GM12878 (cell line): ENCODE measurements around the gene SLCO4A1. TPM values are rescaled to one million over a fixed set of nuclear protein-coding genes. Genes with fewer than 3 reads are reported as not detected.

Experiments used
- ATAC-seq: fragments of 200-7000 bp; cut with Tn5 transposase; 3 replicates; pipeline ENCODE4 v1.9.1; 2020; ENCODE audit warnings: mild to moderate bottlenecking, moderate library complexity
- BruUV-seq: library from RNA; stranded (reverse); fragments of 400-500 nt; replicated peaks from 2 replicates; lab custom pipeline; 2021; lab: Mats Ljungman, UMichigan
- CTCF ChIA-PET: fragments of 300-600 bp; sonication (Branson Sonifier 250); formaldehyde crosslinking; extraction: SDS; loops from one replicate; lab custom pipeline; 2021; ENCODE audit warnings: inconsistent platforms; lab: Yijun Ruan, JAX
- POLR2A ChIA-PET: fragments of 350-600 bp; formaldehyde crosslinking; extraction: SDS; loops from one replicate; lab custom pipeline; 2021; ENCODE audit warnings: inconsistent platforms; lab: Charles Lee
- RAD21 ChIA-PET: fragments of 300-600 bp; sonication (Branson Sonifier 250); formaldehyde crosslinking; loops from one replicate; lab custom pipeline; 2023; ENCODE audit warnings: antibody characterized with exemption; ENCODE audit not compliant: unreplicated experiment; lab: Charles Lee
- SMC1A ChIA-PET: fragments of 300-600 bp; sonication (Branson Sonifier 250); formaldehyde crosslinking; loops from one replicate; lab custom pipeline; 2023; ENCODE audit not compliant: unreplicated experiment, uncharacterized antibody; lab: Charles Lee
- DNase-seq: peaks from one replicate; pipeline ENCODE4 v3.0.0-alpha.2; 2011; ENCODE audit warnings: low read depth, low spot score
- FAIRE-seq: peaks from 3 replicates; lab custom pipeline; 2011; peaks lifted over from hg19 to GRCh38; lab: Jason Lieb, UNC
- H2AFZ ChIP-seq: 2 replicates; pipeline ENCODE4 v1.6.0; 2011; ENCODE audit warnings: low read depth, low read length, control low read depth; ENCODE audit not compliant: control insufficient read depth
- H3K27ac ChIP-seq: 2 replicates; pipeline ENCODE4 v1.5.1; 2011; ENCODE audit warnings: control low read depth; ENCODE audit not compliant: control insufficient read depth, insufficient read depth
- H3K27me3 ChIP-seq, 2 experiments: replicated peaks in 1 of 2; 2 replicates each; pipeline versions ENCODE4 v1.6.0 to v1.6.1; 2011; ENCODE audit warnings: low read length in 1 of 2; ENCODE audit not compliant: control insufficient read depth in 2 of 2, insufficient read depth in 2 of 2
- H3K36me3 ChIP-seq, 2 experiments: 2 replicates each; pipeline ENCODE4 v1.5.1; 2011; ENCODE audit warnings: low read length in 1 of 2; ENCODE audit not compliant: control insufficient read depth in 2 of 2, insufficient read depth in 2 of 2
- H3K4me1 ChIP-seq: 2 replicates; pipeline ENCODE4 v1.6.1; 2011; ENCODE audit warnings: mild to moderate bottlenecking, low read length, moderate library complexity, mixed read lengths; ENCODE audit not compliant: control insufficient read depth, insufficient read depth
- H3K4me2 ChIP-seq: 2 replicates; pipeline ENCODE4 v1.6.0; 2011; ENCODE audit warnings: control low read depth; ENCODE audit not compliant: control insufficient read depth, insufficient read depth
- H3K4me3 ChIP-seq: fragments of 200-600 bp; sonication (generic); 2 replicates; pipeline ENCODE4 v1.5.1; 2016
- H3K79me2 ChIP-seq: 2 replicates; pipeline ENCODE4 v1.6.0; 2011; ENCODE audit warnings: low read length; ENCODE audit not compliant: control insufficient read depth, insufficient read depth
- H3K9ac ChIP-seq: 2 replicates; pipeline ENCODE4 v1.8.0; 2011; ENCODE audit warnings: low read length, control low read depth, mixed read lengths; ENCODE audit not compliant: control insufficient read depth, insufficient read depth
- H3K9me3 ChIP-seq: replicated peaks from 3 replicates; pipeline ENCODE4 v1.5.1; 2011; ENCODE audit warnings: mild to moderate bottlenecking, low read length; ENCODE audit not compliant: control insufficient read depth, insufficient read depth
- H4K20me1 ChIP-seq: 2 replicates; pipeline ENCODE4 v1.6.0; 2011; ENCODE audit not compliant: control insufficient read depth, insufficient read depth
- BACH1 ChIP-seq: fragments of 450-650 bp; IDR thresholded peaks from 2 replicates; pipeline ENCODE4 v1.6.1; 2017; ENCODE audit warnings: mild to moderate bottlenecking, borderline replicate concordance
- NR2F1 ChIP-seq: fragments of 450-650 bp; conservative IDR thresholded peaks from 2 replicates; pipeline ENCODE4 v1.6.1; 2017; ENCODE audit warnings: mild to moderate bottlenecking
- PML ChIP-seq: IDR thresholded peaks from 2 replicates; pipeline ENCODE4 v1.6.1; 2012; ENCODE audit warnings: low read length, inconsistent platforms
- RAD21 ChIP-seq: IDR thresholded peaks from 2 replicates; pipeline ENCODE4 v1.6.1; 2011; ENCODE audit warnings: mild to moderate bottlenecking, low read depth, low read length, moderate library complexity; ENCODE audit not compliant: insufficient read depth
- RCOR1 ChIP-seq: conservative IDR thresholded peaks from 2 replicates; pipeline ENCODE4 v1.6.1; 2012; ENCODE audit warnings: low read depth, low read length, improper control_type of control experiment
- TARDBP ChIP-seq: IDR thresholded peaks from 2 replicates; pipeline ENCODE4 v1.6.1; 2016; ENCODE audit warnings: borderline replicate concordance
- WRNIP1 ChIP-seq: IDR thresholded peaks from 2 replicates; pipeline ENCODE4 v1.6.1; 2011; ENCODE audit warnings: low read depth, low read length, improper control_type of control experiment, borderline replicate concordance
- ZSCAN29 ChIP-seq: fragments of 450-650 bp; IDR thresholded peaks from 2 replicates; pipeline ENCODE4 v1.6.1; 2017; ENCODE audit warnings: mild to moderate bottlenecking, moderate library complexity
- WGBS: methylation state at CpG from one replicate; pipeline ENCODE4 v1.1.6; 2016; ENCODE audit warnings: low lambda C conversion rate; ENCODE audit not compliant: insufficient replicate concordance, insufficient coverage; ENCODE audit errors: missing lambda C conversion rate; 5-methylcytosine and 5-hydroxymethylcytosine counted together
- in situ Hi-C: fragments of 300-500 bp; cut with MboI; formaldehyde crosslinking; loops from 9 replicates; pipeline ENCODE4 v1.14.3; 2018; ENCODE audit warnings: mixed read lengths
- intact Hi-C: fragments of 100-400 bp; cut with micrococcal nuclease; formaldehyde crosslinking; loops from one replicate; pipeline ENCODE4 v1.14.2; 2022; ENCODE audit not compliant: unreplicated experiment
- polyA plus RNA-seq, 11 experiments: library from polyadenylated mRNA; depleted of rRNA in 4 of 11; unstranded in 6 of 11; stranded (reverse) in 5 of 11; fragments of >200 nt; fragmentation: Nextera tagmentation in 4 of 11; fragmentation: Illumina TruSeq in 1 of 11; extraction: Ambion mirVana in 4 of 11; extraction: Trizol in 1 of 11; gene quantifications; 1 replicate in 1 of 11; 2 replicates in 10 of 11; pipeline versions ENCODE4 v1.2.1 to v1.2.3, GENCODE V29; 2011 to 2016; ENCODE audit warnings: inconsistent platforms in 2 of 11, missing spikeins in 2 of 11, low read depth in 1 of 11
- total RNA-seq, 4 experiments: library from RNA; depleted of rRNA in 3 of 4; stranded (reverse); fragments of >200 nt in 3 of 4; fragmentation: Illumina TruSeq in 1 of 4; extraction: Trizol in 1 of 4; gene quantifications; 2 replicates each; pipeline versions ENCODE4 v1.2.1 to v1.2.3, GENCODE V29; 2013 to 2021
- TF ChIP-seq, protein P1 (sequence below): fragments of 450-650 bp; IDR thresholded peaks from 2 replicates; pipeline ENCODE4 v1.6.1; 2017; ENCODE audit warnings: borderline replicate concordance
- TF ChIP-seq, protein P2 (sequence below): IDR thresholded peaks from 2 replicates; pipeline ENCODE4 v1.6.1; 2012; ENCODE audit warnings: improper control_type of control experiment, low read depth, low read length; ENCODE audit not compliant: insufficient replicate concordance

The SLCO4A1 gene
- total and polyA plus RNA-seq, 10 of the 15 experiments (the other 5 are each of a cell fraction or from before 2014, with no cell fraction given): 2.1 to 30.7 (median 12.0) TPM

DNA sequence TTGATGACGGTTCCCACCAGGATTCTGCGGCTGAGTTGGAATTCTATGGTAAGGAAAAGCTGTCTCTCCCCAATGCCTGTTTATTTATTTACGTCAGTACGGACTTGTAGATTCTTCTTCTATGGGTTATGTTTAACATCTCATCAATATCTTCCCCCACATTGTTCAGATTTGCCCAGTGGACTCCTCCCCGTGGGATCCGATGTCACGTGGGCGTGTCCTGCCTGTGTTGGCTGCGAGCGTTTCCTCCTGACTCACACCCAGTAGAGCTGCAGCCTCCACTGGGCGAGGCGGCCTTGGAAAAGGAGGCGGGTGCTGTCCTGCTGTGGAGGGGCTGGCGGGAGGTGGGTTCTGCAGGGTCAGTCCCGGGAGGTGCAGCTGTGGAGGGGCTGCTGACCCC is 46.8 kb upstream of the SLCO4A1 start:
- peaks cover 5 to 11% of the 10 kb centered on the region in 2 experiments; a peak in 3 of 4 replicates for H3K27me3 ChIP-seq
- intact Hi-C loops: no loop called here

More for the DNA sequence above, 46.8 kb upstream of the SLCO4A1 start:
- ChIA-PET CTCF (no interaction called here), POLR2A (no interaction called here), RAD21 (no interaction called here), SMC1A (no interaction called here)
- H3K9me3 ChIP-seq: no peaks in the 10 kb centered on the region
- FAIRE-seq: no peak
- H3K79me2 ChIP-seq: no peaks in the 10 kb centered on the region
- in situ Hi-C loops: no loop called here
- H3K36me3 ChIP-seq: no peaks in the 10 kb centered on the region
- 41% methylated on average over 14 of the region's 15 CpGs for WGBS
- no peak overlapping the region for H3K9ac ChIP-seq
- no peak for ATAC-seq
- no peak overlapping the region for H2AFZ ChIP-seq
- H4K20me1 ChIP-seq: no peaks in the 10 kb centered on the region
- no peak overlapping the region for H3K4me2 ChIP-seq
- H3K27ac ChIP-seq: no peak overlapping the region
- H3K4me3 ChIP-seq: no peak overlapping the region
- no TSS peak for BruUV-seq
- TF ChIP-seq NR2F1: no peak
- no peak for TF ChIP-seq ZSCAN29
- no peak for TF ChIP-seq PML
- no peak for TF ChIP-seq WRNIP1
- TF ChIP-seq, protein P1, sequence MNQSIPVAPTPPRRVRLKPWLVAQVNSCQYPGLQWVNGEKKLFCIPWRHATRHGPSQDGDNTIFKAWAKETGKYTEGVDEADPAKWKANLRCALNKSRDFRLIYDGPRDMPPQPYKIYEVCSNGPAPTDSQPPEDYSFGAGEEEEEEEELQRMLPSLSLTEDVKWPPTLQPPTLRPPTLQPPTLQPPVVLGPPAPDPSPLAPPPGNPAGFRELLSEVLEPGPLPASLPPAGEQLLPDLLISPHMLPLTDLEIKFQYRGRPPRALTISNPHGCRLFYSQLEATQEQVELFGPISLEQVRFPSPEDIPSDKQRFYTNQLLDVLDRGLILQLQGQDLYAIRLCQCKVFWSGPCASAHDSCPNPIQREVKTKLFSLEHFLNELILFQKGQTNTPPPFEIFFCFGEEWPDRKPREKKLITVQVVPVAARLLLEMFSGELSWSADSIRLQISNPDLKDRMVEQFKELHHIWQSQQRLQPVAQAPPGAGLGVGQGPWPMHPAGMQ: no peak
- no peak for TF ChIP-seq TARDBP
- TF ChIP-seq, protein P2, sequence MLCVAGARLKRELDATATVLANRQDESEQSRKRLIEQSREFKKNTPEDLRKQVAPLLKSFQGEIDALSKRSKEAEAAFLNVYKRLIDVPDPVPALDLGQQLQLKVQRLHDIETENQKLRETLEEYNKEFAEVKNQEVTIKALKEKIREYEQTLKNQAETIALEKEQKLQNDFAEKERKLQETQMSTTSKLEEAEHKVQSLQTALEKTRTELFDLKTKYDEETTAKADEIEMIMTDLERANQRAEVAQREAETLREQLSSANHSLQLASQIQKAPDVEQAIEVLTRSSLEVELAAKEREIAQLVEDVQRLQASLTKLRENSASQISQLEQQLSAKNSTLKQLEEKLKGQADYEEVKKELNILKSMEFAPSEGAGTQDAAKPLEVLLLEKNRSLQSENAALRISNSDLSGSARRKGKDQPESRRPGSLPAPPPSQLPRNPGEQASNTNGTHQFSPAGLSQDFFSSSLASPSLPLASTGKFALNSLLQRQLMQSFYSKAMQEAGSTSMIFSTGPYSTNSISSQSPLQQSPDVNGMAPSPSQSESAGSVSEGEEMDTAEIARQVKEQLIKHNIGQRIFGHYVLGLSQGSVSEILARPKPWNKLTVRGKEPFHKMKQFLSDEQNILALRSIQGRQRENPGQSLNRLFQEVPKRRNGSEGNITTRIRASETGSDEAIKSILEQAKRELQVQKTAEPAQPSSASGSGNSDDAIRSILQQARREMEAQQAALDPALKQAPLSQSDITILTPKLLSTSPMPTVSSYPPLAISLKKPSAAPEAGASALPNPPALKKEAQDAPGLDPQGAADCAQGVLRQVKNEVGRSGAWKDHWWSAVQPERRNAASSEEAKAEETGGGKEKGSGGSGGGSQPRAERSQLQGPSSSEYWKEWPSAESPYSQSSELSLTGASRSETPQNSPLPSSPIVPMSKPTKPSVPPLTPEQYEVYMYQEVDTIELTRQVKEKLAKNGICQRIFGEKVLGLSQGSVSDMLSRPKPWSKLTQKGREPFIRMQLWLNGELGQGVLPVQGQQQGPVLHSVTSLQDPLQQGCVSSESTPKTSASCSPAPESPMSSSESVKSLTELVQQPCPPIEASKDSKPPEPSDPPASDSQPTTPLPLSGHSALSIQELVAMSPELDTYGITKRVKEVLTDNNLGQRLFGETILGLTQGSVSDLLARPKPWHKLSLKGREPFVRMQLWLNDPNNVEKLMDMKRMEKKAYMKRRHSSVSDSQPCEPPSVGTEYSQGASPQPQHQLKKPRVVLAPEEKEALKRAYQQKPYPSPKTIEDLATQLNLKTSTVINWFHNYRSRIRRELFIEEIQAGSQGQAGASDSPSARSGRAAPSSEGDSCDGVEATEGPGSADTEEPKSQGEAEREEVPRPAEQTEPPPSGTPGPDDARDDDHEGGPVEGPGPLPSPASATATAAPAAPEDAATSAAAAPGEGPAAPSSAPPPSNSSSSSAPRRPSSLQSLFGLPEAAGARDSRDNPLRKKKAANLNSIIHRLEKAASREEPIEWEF: no peak
- no peak for TF ChIP-seq RCOR1
- no peak for TF ChIP-seq RAD21
- TF ChIP-seq BACH1: no peak
- no peak for DNase-seq
- H3K4me1 ChIP-seq: no peaks in the 10 kb centered on the region
